PFSK-1 (cell line): ENCODE measurements around the gene RNF169.

Experiments
- POLR2AphosphoS5 ChIP-seq: IDR thresholded peaks from 2 replicates; pipeline ENCODE4 v1.6.1; 2012; ENCODE audit warnings: low read depth, mild to moderate bottlenecking, control low read depth, low read length, moderate library complexity
- TAF1 ChIP-seq: IDR thresholded peaks from 2 replicates; pipeline ENCODE4 v1.6.1; 2012; ENCODE audit warnings: low read length, control low read depth, borderline replicate concordance; ENCODE audit not compliant: insufficient read depth

DNA sequence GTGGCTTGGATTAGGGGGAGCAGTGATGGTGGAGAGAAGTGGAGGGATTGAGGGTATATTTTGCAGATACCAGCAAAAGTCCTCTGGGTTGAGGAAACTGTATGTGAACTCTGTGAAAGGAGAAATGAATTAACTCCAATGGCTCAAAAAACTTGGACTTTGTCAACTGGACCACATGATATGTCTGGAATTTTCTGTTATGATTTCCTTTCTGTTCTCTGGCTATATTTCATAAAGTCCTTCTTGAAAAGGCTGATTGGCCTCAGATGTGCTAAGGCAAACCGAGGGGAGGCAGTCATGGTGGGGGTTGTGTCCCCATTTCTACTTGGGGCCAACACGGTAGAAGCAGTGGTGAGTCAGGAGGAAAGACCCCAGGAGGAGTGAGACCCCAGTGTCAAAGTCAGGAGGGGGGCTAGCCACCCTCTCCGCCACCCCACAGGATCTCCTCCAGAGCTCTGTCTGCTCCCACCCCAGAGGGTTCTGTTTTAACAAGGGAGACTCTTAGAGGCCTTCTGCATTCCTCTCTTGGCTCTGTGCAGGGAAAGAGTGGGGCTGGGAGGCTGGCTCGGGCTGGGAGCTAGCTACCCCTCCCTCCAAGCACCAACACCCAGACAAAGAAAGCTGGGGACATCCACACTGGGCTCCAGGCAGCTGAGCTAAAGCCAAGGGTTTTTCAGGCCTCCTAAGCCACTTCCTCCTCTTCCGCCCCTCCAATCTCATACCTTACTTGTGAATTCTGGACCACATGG is 31.3 kb upstream of the RNF169 start:
- no peak for TF ChIP-seq TAF1
- no peak for TF ChIP-seq POLR2AphosphoS5
